WTC11 (cell line): ENCODE results near the gene RBMS1. TPM values are rescaled to one million over a fixed set of nuclear protein-coding genes. Genes with fewer than 3 reads are reported as not detected.

ENCODE experiments used
- ATAC-seq: fragments of 200-7000 bp; cut with Tn5 transposase; 2 replicates; pipeline ENCODE4 v1.10.0; 2021; ENCODE audit warnings: mild to moderate bottlenecking, moderate library complexity
- CTCF ChIA-PET: fragments of 300-600 bp; sonication (Branson Sonifier 250); formaldehyde crosslinking; loops from one replicate; lab custom pipeline; 2021; ENCODE audit warnings: antibody characterized with exemption; lab: Charles Lee
- POLR2A ChIA-PET: fragments of 350-600 bp; sonication (Branson Sonifier 250); formaldehyde crosslinking; loops from one replicate; lab custom pipeline; 2021; ENCODE audit warnings: antibody characterized with exemption; lab: Charles Lee
- DNase-seq: peaks from one replicate; pipeline ENCODE4 v3.0.0; 2021; ENCODE audit warnings: low spot score
- H3K27ac Mint-ChIP-seq: 2 replicates; pipeline ENCODE4 v1.8.0; 2021; ENCODE audit warnings: mixed read lengths
- H3K27me3 Mint-ChIP-seq: 2 replicates; pipeline ENCODE4 v1.8.0; 2021; ENCODE audit warnings: low read depth, mild to moderate bottlenecking, moderate library complexity, mixed read lengths
- H3K36me3 Mint-ChIP-seq: 2 replicates; pipeline ENCODE4 v1.8.0; 2021; ENCODE audit warnings: mixed read lengths
- H3K4me1 Mint-ChIP-seq: 2 replicates; pipeline ENCODE4 v1.8.0; 2022; ENCODE audit warnings: mixed read lengths
- H3K4me3 Mint-ChIP-seq: 2 replicates; pipeline ENCODE4 v1.8.0; 2021; ENCODE audit warnings: mild to moderate bottlenecking, moderate library complexity, mixed read lengths
- H3K9me3 Mint-ChIP-seq: 2 replicates; pipeline ENCODE4 v1.8.0; 2021; ENCODE audit warnings: mixed read lengths
- FOXK1 ChIP-seq: sonication (generic); formaldehyde crosslinking; IDR thresholded peaks from 2 replicates; pipeline ENCODE4 v1.8.0; 2022; ENCODE audit warnings: mild to moderate bottlenecking, moderate library complexity, missing genetic modification reagents
- FOXP4 ChIP-seq: sonication (generic); formaldehyde crosslinking; IDR thresholded peaks from 2 replicates; pipeline ENCODE4 v1.8.0; 2022; ENCODE audit warnings: mild to moderate bottlenecking, missing genetic modification reagents
- IRF2 ChIP-seq: sonication (generic); formaldehyde crosslinking; IDR thresholded peaks from 2 replicates; pipeline ENCODE4 v1.8.0; 2022; ENCODE audit warnings: low read depth, missing genetic modification reagents, borderline replicate concordance
- TEAD4 ChIP-seq: sonication (generic); formaldehyde crosslinking; IDR thresholded peaks from 2 replicates; pipeline ENCODE4 v1.8.0; 2022; ENCODE audit warnings: mild to moderate bottlenecking, missing genetic modification reagents
- ZBTB43 ChIP-seq: sonication (generic); formaldehyde crosslinking; IDR thresholded peaks from 2 replicates; pipeline ENCODE4 v1.8.1; 2023; ENCODE audit warnings: mild to moderate bottlenecking, missing genetic modification reagents
- ZNF671 ChIP-seq: fragments of 250-450 bp; sonication (Bioruptor Pico); IDR thresholded peaks from 2 replicates; pipeline ENCODE4 v1.8.0; 2021; ENCODE audit warnings: mild to moderate bottlenecking
- total RNA-seq: library from RNA; stranded (reverse); gene quantifications from 3 replicates; pipeline ENCODE4 v1.2.3, GENCODE V29; 2021
- TF ChIP-seq, protein P1 (sequence below): sonication (generic); formaldehyde crosslinking; IDR thresholded peaks from 2 replicates; pipeline ENCODE4 v1.8.0; 2022; ENCODE audit warnings: missing genetic modification reagents
- TF ChIP-seq, protein P2 (sequence below): fragments of 200-600 bp; IDR thresholded peaks from 2 replicates; pipeline ENCODE4 v1.8.0; 2022; ENCODE audit warnings: antibody characterized with exemption
- TF ChIP-seq, protein P3 (sequence below): sonication (generic); formaldehyde crosslinking; IDR thresholded peaks from 2 replicates; pipeline ENCODE4 v1.8.0; 2023; ENCODE audit warnings: missing genetic modification reagents, mild to moderate bottlenecking, borderline replicate concordance

Gene RBMS1
- total RNA-seq, 1 experiment from 2014 or later: 56.3 TPM

DNA sequence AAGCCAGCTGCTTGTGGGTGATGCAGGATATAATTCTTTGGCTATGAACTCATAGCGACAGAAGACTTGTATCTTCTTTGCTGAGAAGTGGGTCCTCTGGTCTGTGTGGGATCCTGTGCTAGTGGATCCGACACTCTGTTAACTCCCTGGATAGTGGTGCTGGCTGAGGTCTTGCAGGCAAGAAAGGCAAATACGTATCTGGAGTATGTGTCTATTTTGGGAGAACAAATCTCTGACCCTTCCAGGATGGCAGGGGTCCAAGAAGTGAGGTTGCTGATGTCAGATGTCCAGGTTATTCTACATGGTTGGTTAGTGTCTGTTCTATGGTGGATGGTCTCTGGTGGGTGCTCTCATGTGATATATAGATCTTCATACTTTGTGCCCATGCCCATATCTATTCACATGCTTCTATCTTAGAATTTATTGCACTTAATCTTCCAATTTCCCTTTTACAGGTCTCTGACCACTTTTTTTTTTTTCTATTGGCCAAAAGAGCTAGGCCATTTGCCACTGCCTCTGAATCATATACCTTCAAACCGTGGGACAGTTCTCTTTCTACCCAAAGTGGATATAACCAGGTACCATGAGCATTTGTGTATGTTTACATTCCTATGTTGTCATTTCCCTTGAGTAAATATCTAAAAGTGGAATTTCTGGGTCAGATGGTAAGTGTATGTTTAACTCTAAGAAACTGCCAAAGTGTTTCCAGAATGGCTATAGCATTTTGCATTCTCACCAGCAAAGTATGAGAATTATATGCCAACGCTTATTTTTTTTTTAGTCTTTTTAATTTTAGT is 45.1 kb upstream of the RBMS1 start:
- no peak for DNase-seq
- Mint-ChIP-seq H3K27me3 (no peaks in the 10 kb centered on the region), H3K4me1 (no peaks in the 10 kb centered on the region), H3K9me3 (no peaks in the 10 kb centered on the region), H3K27ac (no peak overlapping the region), H3K4me3 (no peak overlapping the region)
- CTCF ChIA-PET: no interaction called here
- ATAC-seq: no peak
- POLR2A ChIA-PET: no interaction called here
- no peak for TF ChIP-seq TEAD4 (CRISPR knock-in tag)
- TF ChIP-seq, all 79 proteins: peak for 0
- H3K36me3 Mint-ChIP-seq: no peaks in the 10 kb centered on the region

DNA sequence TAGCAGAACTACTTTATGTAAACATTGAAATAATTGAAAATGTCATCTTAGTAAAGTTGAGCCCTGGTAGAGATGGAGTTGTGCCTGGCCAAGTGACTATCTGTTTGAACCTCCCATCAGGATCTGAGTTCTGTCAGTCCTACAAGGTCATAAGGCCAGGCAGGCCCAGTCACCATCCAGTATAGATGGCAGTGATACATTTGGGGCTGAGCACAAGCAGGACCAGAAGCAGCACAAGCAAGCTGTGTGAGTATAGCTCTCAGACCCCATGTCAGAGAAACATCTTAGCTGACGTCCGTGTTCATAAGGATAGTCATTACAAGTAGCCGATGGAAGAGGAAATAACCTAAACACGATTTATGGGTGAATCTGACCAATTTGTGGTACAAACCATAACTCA is 44.5 kb upstream of the RBMS1 start:
- no peaks in the 10 kb centered on the region for H3K4me1 Mint-ChIP-seq
- DNase-seq: no peak
- ATAC-seq: no peak
- no peak overlapping the region for H3K4me3 Mint-ChIP-seq
- no peaks in the 10 kb centered on the region for H3K36me3 Mint-ChIP-seq
- H3K9me3 Mint-ChIP-seq: no peaks in the 10 kb centered on the region
- no peak overlapping the region for H3K27ac Mint-ChIP-seq
- TF ChIP-seq FOXP4 (CRISPR knock-in tag): no peak
- no peak for TF ChIP-seq ZBTB43
- no peak for TF ChIP-seq FOXK1 (CRISPR knock-in tag)
- no peak for TF ChIP-seq IRF2 (CRISPR knock-in tag)
- TF ChIP-seq, protein P1, sequence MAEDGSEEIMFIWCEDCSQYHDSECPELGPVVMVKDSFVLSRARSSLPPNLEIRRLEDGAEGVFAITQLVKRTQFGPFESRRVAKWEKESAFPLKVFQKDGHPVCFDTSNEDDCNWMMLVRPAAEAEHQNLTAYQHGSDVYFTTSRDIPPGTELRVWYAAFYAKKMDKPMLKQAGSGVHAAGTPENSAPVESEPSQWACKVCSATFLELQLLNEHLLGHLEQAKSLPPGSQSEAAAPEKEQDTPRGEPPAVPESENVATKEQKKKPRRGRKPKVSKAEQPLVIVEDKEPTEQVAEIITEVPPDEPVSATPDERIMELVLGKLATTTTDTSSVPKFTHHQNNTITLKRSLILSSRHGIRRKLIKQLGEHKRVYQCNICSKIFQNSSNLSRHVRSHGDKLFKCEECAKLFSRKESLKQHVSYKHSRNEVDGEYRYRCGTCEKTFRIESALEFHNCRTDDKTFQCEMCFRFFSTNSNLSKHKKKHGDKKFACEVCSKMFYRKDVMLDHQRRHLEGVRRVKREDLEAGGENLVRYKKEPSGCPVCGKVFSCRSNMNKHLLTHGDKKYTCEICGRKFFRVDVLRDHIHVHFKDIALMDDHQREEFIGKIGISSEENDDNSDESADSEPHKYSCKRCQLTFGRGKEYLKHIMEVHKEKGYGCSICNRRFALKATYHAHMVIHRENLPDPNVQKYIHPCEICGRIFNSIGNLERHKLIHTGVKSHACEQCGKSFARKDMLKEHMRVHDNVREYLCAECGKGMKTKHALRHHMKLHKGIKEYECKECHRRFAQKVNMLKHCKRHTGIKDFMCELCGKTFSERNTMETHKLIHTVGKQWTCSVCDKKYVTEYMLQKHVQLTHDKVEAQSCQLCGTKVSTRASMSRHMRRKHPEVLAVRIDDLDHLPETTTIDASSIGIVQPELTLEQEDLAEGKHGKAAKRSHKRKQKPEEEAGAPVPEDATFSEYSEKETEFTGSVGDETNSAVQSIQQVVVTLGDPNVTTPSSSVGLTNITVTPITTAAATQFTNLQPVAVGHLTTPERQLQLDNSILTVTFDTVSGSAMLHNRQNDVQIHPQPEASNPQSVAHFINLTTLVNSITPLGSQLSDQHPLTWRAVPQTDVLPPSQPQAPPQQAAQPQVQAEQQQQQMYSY (CRISPR knock-in tag): no peak
- no peak for TF ChIP-seq ZNF671
- TF ChIP-seq, protein P2, sequence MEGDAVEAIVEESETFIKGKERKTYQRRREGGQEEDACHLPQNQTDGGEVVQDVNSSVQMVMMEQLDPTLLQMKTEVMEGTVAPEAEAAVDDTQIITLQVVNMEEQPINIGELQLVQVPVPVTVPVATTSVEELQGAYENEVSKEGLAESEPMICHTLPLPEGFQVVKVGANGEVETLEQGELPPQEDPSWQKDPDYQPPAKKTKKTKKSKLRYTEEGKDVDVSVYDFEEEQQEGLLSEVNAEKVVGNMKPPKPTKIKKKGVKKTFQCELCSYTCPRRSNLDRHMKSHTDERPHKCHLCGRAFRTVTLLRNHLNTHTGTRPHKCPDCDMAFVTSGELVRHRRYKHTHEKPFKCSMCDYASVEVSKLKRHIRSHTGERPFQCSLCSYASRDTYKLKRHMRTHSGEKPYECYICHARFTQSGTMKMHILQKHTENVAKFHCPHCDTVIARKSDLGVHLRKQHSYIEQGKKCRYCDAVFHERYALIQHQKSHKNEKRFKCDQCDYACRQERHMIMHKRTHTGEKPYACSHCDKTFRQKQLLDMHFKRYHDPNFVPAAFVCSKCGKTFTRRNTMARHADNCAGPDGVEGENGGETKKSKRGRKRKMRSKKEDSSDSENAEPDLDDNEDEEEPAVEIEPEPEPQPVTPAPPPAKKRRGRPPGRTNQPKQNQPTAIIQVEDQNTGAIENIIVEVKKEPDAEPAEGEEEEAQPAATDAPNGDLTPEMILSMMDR: no peak
- TF ChIP-seq, protein P3, sequence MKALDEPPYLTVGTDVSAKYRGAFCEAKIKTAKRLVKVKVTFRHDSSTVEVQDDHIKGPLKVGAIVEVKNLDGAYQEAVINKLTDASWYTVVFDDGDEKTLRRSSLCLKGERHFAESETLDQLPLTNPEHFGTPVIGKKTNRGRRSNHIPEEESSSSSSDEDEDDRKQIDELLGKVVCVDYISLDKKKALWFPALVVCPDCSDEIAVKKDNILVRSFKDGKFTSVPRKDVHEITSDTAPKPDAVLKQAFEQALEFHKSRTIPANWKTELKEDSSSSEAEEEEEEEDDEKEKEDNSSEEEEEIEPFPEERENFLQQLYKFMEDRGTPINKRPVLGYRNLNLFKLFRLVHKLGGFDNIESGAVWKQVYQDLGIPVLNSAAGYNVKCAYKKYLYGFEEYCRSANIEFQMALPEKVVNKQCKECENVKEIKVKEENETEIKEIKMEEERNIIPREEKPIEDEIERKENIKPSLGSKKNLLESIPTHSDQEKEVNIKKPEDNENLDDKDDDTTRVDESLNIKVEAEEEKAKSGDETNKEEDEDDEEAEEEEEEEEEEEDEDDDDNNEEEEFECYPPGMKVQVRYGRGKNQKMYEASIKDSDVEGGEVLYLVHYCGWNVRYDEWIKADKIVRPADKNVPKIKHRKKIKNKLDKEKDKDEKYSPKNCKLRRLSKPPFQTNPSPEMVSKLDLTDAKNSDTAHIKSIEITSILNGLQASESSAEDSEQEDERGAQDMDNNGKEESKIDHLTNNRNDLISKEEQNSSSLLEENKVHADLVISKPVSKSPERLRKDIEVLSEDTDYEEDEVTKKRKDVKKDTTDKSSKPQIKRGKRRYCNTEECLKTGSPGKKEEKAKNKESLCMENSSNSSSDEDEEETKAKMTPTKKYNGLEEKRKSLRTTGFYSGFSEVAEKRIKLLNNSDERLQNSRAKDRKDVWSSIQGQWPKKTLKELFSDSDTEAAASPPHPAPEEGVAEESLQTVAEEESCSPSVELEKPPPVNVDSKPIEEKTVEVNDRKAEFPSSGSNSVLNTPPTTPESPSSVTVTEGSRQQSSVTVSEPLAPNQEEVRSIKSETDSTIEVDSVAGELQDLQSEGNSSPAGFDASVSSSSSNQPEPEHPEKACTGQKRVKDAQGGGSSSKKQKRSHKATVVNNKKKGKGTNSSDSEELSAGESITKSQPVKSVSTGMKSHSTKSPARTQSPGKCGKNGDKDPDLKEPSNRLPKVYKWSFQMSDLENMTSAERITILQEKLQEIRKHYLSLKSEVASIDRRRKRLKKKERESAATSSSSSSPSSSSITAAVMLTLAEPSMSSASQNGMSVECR: no peak
- ChIA-PET CTCF (no interaction called here), POLR2A (no interaction called here)
- no peaks in the 10 kb centered on the region for H3K27me3 Mint-ChIP-seq
